Tibial nerve (tissue), 4 donors: ENCODE data around the gene ERICH3. TPM values are rescaled to one million over a fixed set of nuclear protein-coding genes. Genes with fewer than 3 reads are reported as not detected.

Experiments used
- DNase-seq, 2 donors: peaks; one replicate each; pipeline ENCODE4 v3.0.0-alpha.2; 2019; ENCODE audit warnings: low spot score in 2 of 2
- H3K27ac ChIP-seq, 4 donors: fragments of 200-600 bp; sonication (generic) in 3 of 4; one replicate each; pipeline ENCODE4 v1.5.1; 2017 to 2019; ENCODE audit warnings: mild to moderate bottlenecking in 1 of 4
- H3K27me3 ChIP-seq, 2 donors: fragments of 200-600 bp; sonication (generic) in 1 of 2; one replicate each; pipeline versions ENCODE4 v1.5.1 to v1.6.0; 2017 to 2019
- H3K36me3 ChIP-seq, 3 donors: fragments of 200-600 bp; sonication (generic); one replicate each; pipeline ENCODE4 v1.5.1; 2018 to 2019
- H3K4me1 ChIP-seq, 4 donors: fragments of 200-600 bp; sonication (generic) in 3 of 4; one replicate each; pipeline ENCODE4 v1.5.1; 2017 to 2019
- H3K4me3 ChIP-seq, 4 donors: fragments of 200-600 bp; sonication (generic) in 3 of 4; one replicate each; pipeline ENCODE4 v1.5.1; 2017 to 2019; ENCODE audit warnings: mild to moderate bottlenecking in 1 of 4, moderate library complexity in 1 of 4
- H3K9me3 ChIP-seq, 4 donors: fragments of 200-600 bp; sonication (generic) in 3 of 4; one replicate each; pipeline ENCODE4 v1.5.1; 2017 to 2019
- CTCF ChIP-seq, 5 experiments: fragments of 200-600 bp in 3 of 5; fragments of 450-650 bp in 2 of 5; sonication (generic) in 3 of 5; IDR thresholded peaks; one replicate each; pipeline ENCODE4 v1.5.1; 2016 to 2019; ENCODE audit warnings: antibody characterized with exemption in 5 of 5, mild to moderate bottlenecking in 3 of 5, moderate library complexity in 2 of 5
- EP300 ChIP-seq, 2 donors: sonication (generic); formaldehyde crosslinking; IDR thresholded peaks; one replicate each; pipeline ENCODE4 v1.6.1; 2017; ENCODE audit warnings: antibody characterized with exemption in 2 of 2, mild to moderate bottlenecking in 1 of 2
- POLR2A ChIP-seq, 2 donors: fragments of 450-650 bp; IDR thresholded peaks; one replicate each; pipeline ENCODE4 v1.6.1; 2017; ENCODE audit warnings: antibody characterized with exemption in 2 of 2, mild to moderate bottlenecking in 2 of 2, moderate library complexity in 2 of 2
- WGBS, 2 donors: methylation state at CpG; one replicate each; pipeline ENCODE4 v1.1.5; 2018; 5-methylcytosine and 5-hydroxymethylcytosine counted together
- total RNA-seq, 4 donors: library from RNA; depleted of rRNA; stranded (reverse); fragments of >200 nt; gene quantifications; one replicate each; pipeline ENCODE4 v1.1.0, GENCODE V29; 2016

The ERICH3 gene
- total RNA-seq, 4 donors from 2014 or later: 0.20 to 0.30 (median 0.21) TPM

GRCh38 chr1:74654708-74655107 lies 18.9 kb downstream of the ERICH3 start:
- DNase-seq: no peak
- Histone ChIP-seq H3K36me3 (no peaks in the 10 kb centered on the region), H3K27me3 (no peaks in the 10 kb centered on the region), H3K9me3 (no peaks in the 10 kb centered on the region), H3K27ac (no peak overlapping the region), H3K4me3 (no peak overlapping the region), H3K4me1 (no peaks in the 10 kb centered on the region)
- no peak for TF ChIP-seq EP300 (IDR thresholded peaks at IDR 0.05)
- no peak for TF ChIP-seq CTCF (IDR thresholded peaks at IDR 0.05)
- TF ChIP-seq POLR2A (IDR thresholded peaks at IDR 0.05): no peak
- 86 to 97% methylated on average over 1 of the region's 1 CpG for WGBS, 2 donors

GRCh38 chr1:74652711-74653139 lies 20.9 kb downstream of the ERICH3 start:
- H3K36me3 ChIP-seq: no peaks in the 10 kb centered on the region
- no peaks in the 10 kb centered on the region for H3K4me1 ChIP-seq
- H3K27ac ChIP-seq: no peak overlapping the region
- no peak overlapping the region for H3K4me3 ChIP-seq
- TF ChIP-seq POLR2A (IDR thresholded peaks at IDR 0.05) (no peak), CTCF (IDR thresholded peaks at IDR 0.05) (no peak), EP300 (IDR thresholded peaks at IDR 0.05) (no peak)
- WGBS, 2 donors: 59 to 62% methylated on average over 7 of the region's 7 CpGs
- no peaks in the 10 kb centered on the region for H3K9me3 ChIP-seq
- no peak for DNase-seq
- no peaks in the 10 kb centered on the region for H3K27me3 ChIP-seq

GRCh38 chr1:74650561-74650960 lies 23.0 kb downstream of the ERICH3 start:
- WGBS, 2 donors: 84 to 90% methylated on average over 4 of the region's 4 CpGs
- Histone ChIP-seq H3K4me1 (no peaks in the 10 kb centered on the region), H3K9me3 (no peaks in the 10 kb centered on the region), H3K27ac (no peak overlapping the region), H3K27me3 (no peaks in the 10 kb centered on the region), H3K4me3 (no peak overlapping the region), H3K36me3 (no peaks in the 10 kb centered on the region)
- TF ChIP-seq EP300 (IDR thresholded peaks at IDR 0.05) (no peak), CTCF (IDR thresholded peaks at IDR 0.05) (no peak), POLR2A (IDR thresholded peaks at IDR 0.05) (no peak)
- DNase-seq: no peak

- Histone ChIP-seq H3K27ac (no peak overlapping the region), H3K36me3 (no peaks in the 10 kb centered on the region), H3K9me3 (no peaks in the 10 kb centered on the region), H3K27me3 (no peaks in the 10 kb centered on the region), H3K4me1 (no peaks in the 10 kb centered on the region), H3K4me3 (no peak overlapping the region)
- no peak for DNase-seq
- TF ChIP-seq POLR2A (IDR thresholded peaks at IDR 0.05) (no peak), EP300 (IDR thresholded peaks at IDR 0.05) (no peak), CTCF (IDR thresholded peaks at IDR 0.05) (no peak)
These were observed 31.7 kb downstream of the ERICH3 start for GRCh38 chr1:74641876-74642275.

GRCh38 chr1:74641161-74641560 lies 32.4 kb downstream of the ERICH3 start:
- Histone ChIP-seq H3K36me3 (no peaks in the 10 kb centered on the region), H3K27ac (no peak overlapping the region), H3K4me1 (no peaks in the 10 kb centered on the region), H3K9me3 (no peaks in the 10 kb centered on the region), H3K27me3 (no peaks in the 10 kb centered on the region), H3K4me3 (no peak overlapping the region)
- no peak for DNase-seq
- no peak for TF ChIP-seq CTCF (IDR thresholded peaks at IDR 0.05)
- 81% methylated on average over 5 of the region's 5 CpGs for WGBS, 2 donors
